Measurements from ENCODE around the gene BRF1. TPM values are rescaled to one million over a fixed set of nuclear protein-coding genes. Genes with fewer than 3 reads are reported as not detected.

The BRF1 gene
- total RNA-seq, 1 donor from 2014 or later = 64.6 TPM

DNA sequence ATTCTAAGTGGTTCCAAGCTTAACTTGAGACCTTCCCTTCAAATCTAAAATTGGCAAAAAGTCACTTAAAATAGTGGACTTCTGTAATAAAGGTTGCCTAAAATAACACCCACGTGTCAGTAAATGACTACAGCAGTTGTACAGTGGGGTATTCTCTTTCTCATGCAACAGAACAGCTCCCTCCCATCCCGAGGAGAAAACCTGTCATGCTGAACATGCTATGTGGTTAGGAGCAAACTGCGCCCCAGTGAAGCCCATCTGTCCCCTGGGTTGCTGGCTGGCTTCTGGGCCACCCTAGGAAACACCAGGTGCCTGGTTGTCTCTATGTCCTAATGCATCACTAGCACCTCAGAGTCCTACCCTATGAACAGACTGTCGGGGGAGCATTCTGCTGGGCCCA, 49.8 kb downstream of the BRF1 start:
- H3K4me1 ChIP-seq = peaks cover 25% of the 10 kb centered on the region
- DNase-seq (ENCODE audit: extremely low spot score in 2 of 2) = no peak
- H3K36me3 ChIP-seq = peaks cover 0 to 7% of the 10 kb centered on the region in 2 donors
- no peak overlapping the region for H3K27ac ChIP-seq
- TF ChIP-seq, protein P1, sequence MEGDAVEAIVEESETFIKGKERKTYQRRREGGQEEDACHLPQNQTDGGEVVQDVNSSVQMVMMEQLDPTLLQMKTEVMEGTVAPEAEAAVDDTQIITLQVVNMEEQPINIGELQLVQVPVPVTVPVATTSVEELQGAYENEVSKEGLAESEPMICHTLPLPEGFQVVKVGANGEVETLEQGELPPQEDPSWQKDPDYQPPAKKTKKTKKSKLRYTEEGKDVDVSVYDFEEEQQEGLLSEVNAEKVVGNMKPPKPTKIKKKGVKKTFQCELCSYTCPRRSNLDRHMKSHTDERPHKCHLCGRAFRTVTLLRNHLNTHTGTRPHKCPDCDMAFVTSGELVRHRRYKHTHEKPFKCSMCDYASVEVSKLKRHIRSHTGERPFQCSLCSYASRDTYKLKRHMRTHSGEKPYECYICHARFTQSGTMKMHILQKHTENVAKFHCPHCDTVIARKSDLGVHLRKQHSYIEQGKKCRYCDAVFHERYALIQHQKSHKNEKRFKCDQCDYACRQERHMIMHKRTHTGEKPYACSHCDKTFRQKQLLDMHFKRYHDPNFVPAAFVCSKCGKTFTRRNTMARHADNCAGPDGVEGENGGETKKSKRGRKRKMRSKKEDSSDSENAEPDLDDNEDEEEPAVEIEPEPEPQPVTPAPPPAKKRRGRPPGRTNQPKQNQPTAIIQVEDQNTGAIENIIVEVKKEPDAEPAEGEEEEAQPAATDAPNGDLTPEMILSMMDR (IDR thresholded peaks at IDR 0.05) = no peak
- TF ChIP-seq POLR2AphosphoS5 (IDR thresholded peaks at IDR 0.05; ENCODE audit: insufficient read depth in 1 of 2, low read depth in 1 of 2) (no peak), POLR2A (IDR thresholded peaks at IDR 0.05) (no peak)
- no peaks in the 10 kb centered on the region for H3K27me3 ChIP-seq
- no peaks in the 10 kb centered on the region for H3K9me3 ChIP-seq
- H3K4me3 ChIP-seq = no peak overlapping the region
- intact Hi-C loops (cut with DNase I) = no loop called here

DNA sequence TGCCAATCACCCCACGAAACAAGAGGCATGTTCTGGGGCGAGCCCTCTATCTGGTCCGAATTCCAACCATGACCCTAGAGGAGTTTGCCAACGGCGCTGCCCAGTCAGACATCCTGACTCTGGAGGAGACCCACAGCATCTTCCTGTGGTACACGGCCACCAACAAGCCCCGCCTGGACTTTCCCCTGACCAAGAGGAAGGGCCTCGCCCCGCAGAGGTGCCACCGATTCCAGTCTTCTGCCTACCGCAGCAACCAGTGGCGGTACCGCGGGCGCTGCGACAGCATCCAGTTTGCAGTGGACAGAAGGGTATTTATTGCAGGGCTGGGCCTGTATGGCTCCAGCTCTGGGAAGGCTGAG, 50.8 kb downstream of the BRF1 start:
- no peak for DNase-seq (ENCODE audit: extremely low spot score in 2 of 2)
- Histone ChIP-seq H3K9me3 (no peaks in the 10 kb centered on the region), H3K36me3 (peaks cover 0 to 7% of the 10 kb centered on the region in 2 donors), H3K4me3 (no peak overlapping the region), H3K4me1 (peaks cover 25% of the 10 kb centered on the region), H3K27me3 (no peaks in the 10 kb centered on the region), H3K27ac (peak overlapping the region; percentile 86)
- intact Hi-C loops (cut with DNase I) = no loop called here
- TF ChIP-seq, protein P1 (IDR thresholded peaks at IDR 0.05) = no peak
- no peak for TF ChIP-seq POLR2AphosphoS5 (IDR thresholded peaks at IDR 0.05; ENCODE audit: insufficient read depth in 1 of 2, low read depth in 1 of 2)
- no peak for TF ChIP-seq POLR2A (IDR thresholded peaks at IDR 0.05)

DNA sequence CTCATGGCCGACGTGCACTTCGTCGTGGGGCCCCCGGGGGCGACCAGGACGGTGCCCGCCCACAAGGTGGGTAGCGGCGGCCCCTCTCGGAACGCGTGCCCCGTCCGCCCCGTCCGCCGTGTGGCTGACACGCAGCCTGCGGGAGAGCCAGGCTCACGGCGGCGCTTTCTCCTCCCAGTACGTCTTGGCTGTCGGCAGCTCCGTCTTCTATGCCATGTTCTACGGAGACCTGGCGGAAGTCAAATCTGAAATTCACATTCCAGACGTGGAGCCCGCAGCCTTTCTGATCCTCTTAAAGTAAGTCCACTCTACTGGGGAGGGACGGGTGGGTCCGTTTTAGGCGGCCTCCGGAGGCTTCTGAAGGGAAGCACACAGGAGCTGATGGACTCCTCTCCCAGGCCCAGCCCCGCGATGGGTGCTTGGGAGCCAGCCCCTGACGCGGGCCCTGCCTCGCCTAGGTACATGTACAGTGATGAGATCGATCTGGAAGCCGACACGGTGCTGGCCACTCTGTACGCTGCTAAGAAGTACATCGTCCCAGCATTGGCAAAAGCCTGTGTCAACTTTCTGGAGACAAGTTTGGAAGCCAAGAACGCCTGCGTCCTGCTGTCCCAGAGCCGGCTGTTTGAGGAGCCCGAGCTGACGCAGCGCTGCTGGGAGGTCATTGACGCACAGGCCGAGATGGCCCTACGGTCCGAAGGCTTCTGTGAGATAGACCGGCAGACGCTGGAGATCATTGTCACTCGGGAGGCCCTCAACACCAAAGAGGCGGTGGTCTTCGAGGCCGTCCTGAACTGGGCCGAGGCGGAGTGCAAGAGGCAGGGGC, 51.4 kb downstream of the BRF1 start:
- intact Hi-C loops (cut with DNase I) = loop anchor here (10.0 kb wide), 1 partner anchor 45 kb away; no protein-coding TSS in a partner anchor

DNA sequence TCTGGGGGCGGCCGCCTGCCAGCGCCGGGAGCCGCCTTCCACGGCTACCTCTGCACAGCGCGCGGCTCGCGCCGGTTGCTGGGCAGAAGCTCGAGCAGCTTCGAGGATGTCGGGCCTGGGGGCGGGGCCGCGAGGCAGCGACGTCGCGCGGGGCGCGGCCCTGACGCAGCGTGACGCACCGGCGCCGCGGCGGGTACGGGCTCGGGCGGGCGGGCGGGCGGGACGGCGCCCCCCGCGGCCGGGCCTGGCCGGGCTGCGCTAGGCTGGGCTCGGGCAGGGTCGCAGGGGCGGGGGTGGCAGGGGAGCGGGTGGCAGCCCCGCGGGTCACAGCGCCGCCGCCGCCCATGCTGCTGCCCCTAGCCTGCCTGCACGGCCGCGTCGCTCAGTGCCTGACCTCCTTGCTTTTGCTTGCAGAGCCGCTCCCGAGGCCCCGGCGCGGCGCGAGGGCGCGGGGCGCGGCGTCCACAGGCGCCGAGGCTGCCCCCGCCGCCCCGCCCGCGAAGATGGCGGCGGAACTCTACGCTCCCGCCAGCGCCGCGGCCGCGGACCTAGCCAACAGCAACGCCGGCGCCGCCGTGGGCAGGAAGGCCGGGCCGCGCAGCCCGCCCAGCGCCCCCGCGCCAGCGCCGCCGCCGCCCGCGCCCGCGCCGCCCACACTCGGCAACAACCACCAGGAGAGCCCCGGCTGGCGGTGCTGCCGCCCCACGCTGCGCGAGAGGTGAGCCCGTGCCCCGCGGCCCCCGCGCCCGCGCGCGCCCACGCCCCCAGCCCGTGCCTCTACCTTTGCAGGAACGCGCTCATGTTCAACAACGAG, 52.2 kb downstream of the BRF1 start, which contains the start of gene BTBD6:
Gene BTBD6 (plus strand): TSS at position 166 of the 814 bp plus-strand sequence. CDS start 179 bp downstream, at position 345.
- Histone ChIP-seq H3K27ac (peak within 1 kb of the TSS; percentile 86), H3K4me1 (peaks cover 25% of the 10 kb centered on the region), H3K27me3 (no peaks in the 10 kb centered on the region), H3K4me3 (peak within 1 kb of the TSS; percentile 53 to 74), H3K9me3 (no peaks in the 10 kb centered on the region), H3K36me3 (peaks cover 0 to 7% of the 10 kb centered on the region in 2 donors)
- DNase-seq (ENCODE audit: extremely low spot score in 2 of 2) = no peak
- TF ChIP-seq, protein P1 (IDR thresholded peaks at IDR 0.05) = no peak
- no peak for TF ChIP-seq POLR2AphosphoS5 (IDR thresholded peaks at IDR 0.05; ENCODE audit: insufficient read depth in 1 of 2, low read depth in 1 of 2)
- no peak for TF ChIP-seq POLR2A (IDR thresholded peaks at IDR 0.05)
- intact Hi-C loops (cut with DNase I) = loop anchor here (10.0 kb wide), 1 partner anchor 46 kb away; no protein-coding TSS in a partner anchor

More for the DNA sequence above, 51.4 kb downstream of the BRF1 start:
- Histone ChIP-seq H3K27me3 (no peaks in the 10 kb centered on the region), H3K27ac (peak overlapping the region; percentile 86), H3K36me3 (peaks cover 0 to 7% of the 10 kb centered on the region in 2 donors), H3K4me3 (peak overlapping the region; percentile 53 to 74), H3K9me3 (no peaks in the 10 kb centered on the region), H3K4me1 (peaks cover 25% of the 10 kb centered on the region)
- TF ChIP-seq, protein P1 (IDR thresholded peaks at IDR 0.05) = no peak
- peak in 1 of 2 donors; percentile 29 for TF ChIP-seq POLR2AphosphoS5 (IDR thresholded peaks at IDR 0.05; ENCODE audit: insufficient read depth in 1 of 2, low read depth in 1 of 2)
- DNase-seq (ENCODE audit: extremely low spot score in 2 of 2) = no peak
